GM18511 (cell line): ENCODE results near the gene FOXP2.
"Not testable (repeated sequence)": the region's sequence is repeated elsewhere in the genome, so short reads cannot be mapped to it uniquely, and the experiment has no call there.

Experiments used
- ATAC-seq: cut with Tn5 transposase; IDR thresholded peaks from one replicate; pipeline ENCODE4 v1.9.1; 2021; ENCODE audit warnings: mild to moderate bottlenecking, moderate library complexity; ENCODE audit not compliant: unreplicated experiment

Gene FOXP2

GRCh38 chr7:114419441-114420272 lies 5.0 kb downstream of the FOXP2 start:
- no peak for ATAC-seq

DNA sequence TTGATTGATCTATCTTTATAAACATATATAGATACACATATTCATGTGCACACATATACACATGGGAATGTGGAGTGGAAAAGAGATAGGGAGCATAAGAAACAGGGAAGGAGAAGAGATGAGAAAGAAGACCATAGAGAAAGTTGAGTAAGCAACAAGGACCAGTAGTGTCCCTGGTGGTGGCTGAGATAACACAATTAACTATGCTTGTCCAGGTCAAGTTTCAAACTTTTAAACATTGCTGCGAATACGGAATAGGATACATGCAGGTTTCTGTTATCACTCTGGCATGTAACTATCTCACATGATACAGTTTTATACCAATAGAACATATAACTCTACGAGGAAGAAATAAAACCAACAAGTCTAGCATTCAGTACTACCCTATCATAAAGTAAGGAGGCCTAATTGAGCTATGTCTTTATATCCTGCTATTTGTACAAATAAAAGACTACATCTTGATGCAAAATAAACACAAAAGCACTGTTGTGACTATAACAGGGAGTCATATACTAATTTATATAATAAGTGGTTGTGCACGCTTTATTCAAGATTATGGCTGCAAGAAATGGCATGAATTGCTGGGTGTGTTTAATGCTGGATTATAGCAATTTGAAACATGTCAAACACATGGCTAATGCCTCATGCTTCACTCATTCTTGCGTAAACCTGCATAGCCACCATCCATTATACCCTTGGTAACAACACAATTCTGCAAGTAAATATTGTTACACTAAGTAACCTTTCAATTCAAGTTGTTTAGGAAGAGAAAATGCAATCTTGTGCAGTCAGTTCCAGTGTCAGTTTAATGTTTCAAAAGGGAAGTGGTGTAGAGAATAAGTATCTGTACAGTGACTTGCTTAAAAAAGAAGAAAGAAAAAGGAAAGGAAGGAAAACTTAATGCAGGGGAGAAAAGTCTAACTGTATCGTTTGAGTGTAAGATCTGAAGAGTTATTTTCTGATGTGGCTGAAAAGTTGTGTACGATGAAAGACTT lies 8.2 kb downstream of the FOXP2 start:
- ATAC-seq, result peak; percentile 56

GRCh38 chr7:114426382-114426781 lies 11.8 kb downstream of the FOXP2 start:
- ATAC-seq, result no peak

DNA sequence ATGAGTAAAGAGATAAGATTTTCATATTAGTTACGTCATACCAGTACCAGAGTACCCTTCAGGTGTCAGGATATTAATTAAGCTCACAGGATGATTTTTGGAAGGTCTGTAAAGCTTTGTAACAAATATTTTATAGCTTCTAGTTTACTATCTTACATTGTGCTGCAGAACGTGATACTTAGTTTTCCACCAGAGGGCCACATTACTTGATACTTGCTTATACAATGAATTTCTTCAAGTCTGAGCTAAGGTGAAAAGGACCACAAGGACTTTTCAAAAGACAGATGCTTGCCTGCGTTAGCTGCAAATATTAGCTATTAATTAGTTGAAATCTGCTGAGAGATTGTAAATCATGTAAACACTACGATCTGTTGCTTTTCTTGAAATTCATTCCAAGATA lies 12.2 kb downstream of the FOXP2 start:
- no peak for ATAC-seq

GRCh38 chr7:114428211-114428610 lies 13.6 kb downstream of the FOXP2 start:
- no peak for ATAC-seq

DNA sequence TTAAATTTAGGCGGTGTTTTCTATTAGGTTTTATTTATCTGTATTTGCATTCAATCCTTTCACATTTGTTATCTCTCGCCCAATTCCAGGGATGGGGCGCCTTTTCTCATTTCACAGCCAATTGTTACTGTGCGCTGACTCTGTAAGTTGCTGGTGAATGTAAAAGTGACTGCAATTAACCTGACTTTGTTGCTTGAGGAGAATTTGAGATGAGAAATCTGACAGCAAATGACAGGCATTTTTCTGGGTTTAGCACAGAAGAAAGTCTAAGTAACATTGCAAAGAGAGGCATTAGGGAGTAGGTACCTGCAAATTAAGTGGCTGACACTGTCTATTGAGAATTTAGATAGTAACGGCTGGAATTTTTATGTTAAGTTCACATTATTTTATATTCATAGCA lies 16.6 kb downstream of the FOXP2 start:
- no peak for ATAC-seq

DNA sequence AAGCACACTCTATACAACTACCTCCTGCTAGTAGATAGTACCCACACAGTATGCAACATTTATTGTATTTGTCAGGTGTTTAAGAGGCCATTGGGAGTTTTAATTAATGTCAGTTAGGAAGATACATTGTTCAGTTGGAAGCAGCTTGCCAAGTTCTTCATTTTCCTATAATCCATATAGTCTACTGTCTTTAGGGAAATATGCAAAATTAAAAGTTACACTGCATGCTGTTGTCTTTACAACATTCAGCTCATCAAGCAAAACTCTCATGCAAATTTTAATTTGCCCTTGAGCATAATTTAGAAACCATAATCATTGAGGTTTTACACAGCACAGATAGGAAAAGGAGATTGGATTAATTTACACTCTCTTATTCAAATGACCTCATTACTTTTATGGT lies 17.4 kb downstream of the FOXP2 start:
- no peak for ATAC-seq

- ATAC-seq, result no peak
Measured at GRCh38 chr7:114432703-114433102, 18.1 kb downstream of the FOXP2 start.

DNA sequence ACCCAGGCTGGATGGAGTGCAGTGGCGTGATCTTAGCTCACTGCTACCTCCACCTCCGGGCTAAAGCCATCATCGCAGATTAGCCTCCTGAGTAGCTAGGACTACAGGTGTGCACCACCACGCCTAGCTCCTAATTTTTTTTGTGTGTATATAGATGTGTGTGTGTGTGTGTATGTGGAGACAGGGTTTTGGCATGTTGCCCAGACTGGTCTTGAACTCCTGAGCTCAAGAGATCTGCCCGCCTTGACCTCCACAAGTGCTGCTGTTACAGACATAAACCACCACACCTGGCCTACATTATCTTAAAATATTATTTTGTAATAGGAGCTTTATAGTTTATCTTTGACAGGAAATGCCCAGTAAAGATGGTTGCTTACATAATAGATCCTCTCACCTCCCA lies 25.0 kb downstream of the FOXP2 start:
- ATAC-seq, result no peak

DNA sequence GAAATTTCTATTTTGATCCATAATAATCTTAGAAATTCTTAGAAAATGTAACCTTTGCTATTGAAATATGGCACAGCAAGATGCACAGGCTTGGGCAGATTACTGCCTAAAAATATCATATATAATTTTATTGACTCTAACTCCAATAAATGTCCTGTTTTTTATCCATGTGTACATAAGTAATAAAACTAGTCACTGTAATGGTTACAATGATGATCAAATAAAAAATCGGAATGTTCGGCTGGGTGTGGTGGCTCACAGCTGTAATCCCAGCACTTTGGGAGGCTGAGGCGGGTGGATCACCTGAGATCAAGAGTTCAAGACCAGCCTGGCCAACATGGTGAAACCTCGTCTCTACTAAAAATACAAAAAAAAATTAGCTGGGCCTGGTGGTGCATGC lies 26.3 kb downstream of the FOXP2 start:
- ATAC-seq, result not testable (repeated sequence)

DNA sequence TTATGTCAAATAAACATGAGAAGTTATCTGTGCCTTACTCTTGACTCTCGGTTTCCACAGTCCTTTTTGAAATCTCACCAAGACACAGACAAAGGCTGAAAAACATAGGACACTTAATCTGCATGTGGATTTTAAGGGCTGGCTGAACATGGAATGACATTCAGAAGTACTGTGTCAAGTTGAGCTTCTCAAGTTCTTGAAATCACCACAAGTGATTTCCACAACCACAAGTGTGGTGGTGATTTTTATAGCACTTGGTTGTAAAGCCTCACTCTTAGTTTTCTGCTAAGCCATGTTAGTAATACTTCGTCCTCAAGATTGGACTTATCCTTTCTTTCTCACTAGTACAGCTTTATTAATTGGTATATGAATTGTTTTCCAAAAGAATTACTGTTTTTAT lies 29.6 kb downstream of the FOXP2 start:
- ATAC-seq, result no peak

DNA sequence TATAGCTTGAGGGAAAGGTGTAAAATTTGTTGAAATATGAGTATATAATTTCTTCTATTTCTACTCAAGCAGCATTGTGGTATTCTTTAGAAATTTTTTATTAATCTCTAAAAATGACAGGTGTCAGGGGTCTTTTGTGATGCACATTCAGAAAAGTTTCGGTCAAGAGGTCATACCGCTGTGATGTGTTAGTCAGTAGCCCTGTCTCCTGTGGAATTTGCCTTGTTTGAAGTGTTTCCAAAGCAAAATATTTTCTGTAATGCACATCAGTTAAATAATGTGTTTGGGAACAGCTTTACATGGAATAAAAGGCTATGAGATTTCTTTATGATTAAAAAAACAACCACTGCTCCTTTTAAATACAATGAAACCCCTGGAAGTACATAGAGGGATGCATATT lies 35.8 kb downstream of the FOXP2 start:
- ATAC-seq, result no peak

DNA sequence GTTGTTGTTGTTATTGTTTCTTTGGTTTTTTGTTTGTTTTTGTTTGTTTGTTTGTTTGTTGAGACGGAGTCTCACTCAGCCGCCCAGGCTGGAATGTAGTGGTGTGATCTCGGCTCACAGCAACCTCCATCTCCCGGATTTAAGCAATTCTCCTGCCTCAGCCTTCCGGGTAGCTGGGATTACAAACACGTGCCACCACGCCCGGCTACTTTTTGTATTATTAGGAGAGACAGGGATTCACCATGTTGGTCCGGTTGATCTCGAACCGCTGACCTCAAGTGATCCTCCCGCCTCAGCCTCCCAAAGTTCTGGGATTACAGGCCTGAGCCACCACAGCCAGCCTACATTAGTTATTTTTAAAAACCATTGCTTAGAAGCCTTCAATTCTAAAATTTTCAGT lies 45.0 kb downstream of the FOXP2 start:
- no peak for ATAC-seq

GRCh38 chr7:114460021-114460420 lies 45.4 kb downstream of the FOXP2 start:
- ATAC-seq, result no peak

GRCh38 chr7:114466917-114467316 lies 52.3 kb downstream of the FOXP2 start:
- no peak for ATAC-seq

DNA sequence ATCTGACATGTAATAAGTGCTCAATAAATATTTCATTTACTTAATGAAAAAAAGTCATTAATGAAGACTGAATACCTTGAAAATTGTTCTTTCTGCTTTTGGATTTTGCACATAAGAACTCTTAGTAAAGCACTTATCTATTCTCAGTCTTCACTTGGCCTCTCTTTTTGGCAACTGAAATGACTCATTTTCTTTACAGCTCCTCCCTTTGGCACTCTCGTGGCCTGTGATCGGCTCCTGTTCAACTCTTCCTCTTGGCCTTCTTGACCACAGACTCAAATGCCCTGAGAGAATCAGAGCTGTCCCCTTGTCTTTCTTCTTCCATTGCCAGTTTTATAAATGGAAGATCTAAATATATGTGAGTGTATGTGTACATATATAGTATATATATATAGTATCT lies 54.2 kb downstream of the FOXP2 start:
- no peak for ATAC-seq

DNA sequence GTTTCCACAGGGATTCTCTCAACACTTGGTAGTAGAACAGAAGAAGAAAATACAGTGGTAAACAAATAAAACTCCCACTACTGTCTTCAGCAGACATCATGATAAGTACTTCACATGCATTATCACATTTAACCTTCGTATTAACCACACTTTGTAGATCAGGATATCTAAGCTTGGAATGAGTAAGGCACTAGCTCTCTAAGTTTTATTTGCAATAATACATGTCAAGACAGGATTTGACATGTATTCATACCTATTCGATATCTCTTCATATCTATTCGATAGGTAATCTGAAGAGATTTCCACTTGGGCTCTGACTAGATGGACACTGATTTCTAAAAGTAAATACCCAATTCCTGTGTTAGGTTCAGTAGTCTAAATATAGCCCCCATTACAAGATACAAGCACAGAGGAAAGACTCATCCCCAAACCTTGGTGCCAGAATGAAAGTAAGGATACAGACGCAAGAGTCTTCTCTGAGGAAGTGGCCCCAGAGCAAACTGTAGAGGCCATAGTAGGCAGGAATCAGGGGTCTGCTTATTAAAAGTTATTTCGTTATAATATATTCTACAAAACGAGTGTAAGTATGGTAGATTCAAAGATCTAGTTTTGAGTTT lies 58.4 kb downstream of the FOXP2 start:
- no peak for ATAC-seq

DNA sequence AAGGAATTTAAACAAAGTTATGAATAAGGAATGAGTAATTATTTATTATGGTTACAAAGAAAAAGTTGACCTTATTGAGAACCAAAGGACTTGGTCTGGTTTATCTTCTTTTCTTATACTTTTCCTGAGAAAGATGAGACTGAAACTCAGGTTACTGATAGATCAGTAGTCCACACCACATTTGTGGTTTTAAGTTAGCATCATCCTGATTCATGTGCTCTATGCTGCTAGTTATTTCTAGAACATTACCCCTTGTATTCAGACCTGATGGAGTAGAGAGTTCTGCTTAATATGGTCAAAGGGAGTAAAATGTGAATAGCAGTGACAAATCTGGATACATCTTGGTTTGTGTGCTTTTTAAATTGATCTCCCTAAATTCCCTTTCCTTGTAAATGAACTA lies 63.8 kb downstream of the FOXP2 start:
- no peak for ATAC-seq

- ATAC-seq, result no peak
Measured at GRCh38 chr7:114481999-114482398, 67.4 kb downstream of the FOXP2 start.

DNA sequence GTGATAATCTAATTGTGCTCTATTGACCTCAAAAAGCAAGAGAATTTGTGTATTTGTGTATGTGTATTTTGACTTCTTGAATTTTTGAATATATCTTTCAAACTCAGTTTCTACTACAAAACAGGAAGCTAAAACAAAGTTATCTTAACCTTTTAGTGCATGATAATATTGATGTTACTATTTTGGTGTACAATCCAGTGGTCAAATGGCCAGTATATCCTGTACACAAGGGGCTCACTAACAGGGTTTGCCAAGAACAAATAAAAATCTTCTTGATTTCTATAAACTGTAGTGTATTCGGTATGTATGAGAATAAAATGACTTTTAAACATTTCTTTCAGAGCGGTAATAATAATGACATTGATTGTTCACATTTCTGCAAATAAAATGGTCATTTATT lies 69.6 kb downstream of the FOXP2 start:
- ATAC-seq, result no peak

- no peak for ATAC-seq
Measured at GRCh38 chr7:114487174-114487573, 72.6 kb downstream of the FOXP2 start.
